HFFc6 (cell line): ENCODE results near the gene ERO1A. TPM values are rescaled to one million over a fixed set of nuclear protein-coding genes. Genes with fewer than 3 reads are reported as not detected.

Experiments used
- DNase-seq: peaks from one replicate; pipeline ENCODE4 v3.0.0-alpha.2; 2018
- H3K27ac Mint-ChIP-seq: 2 replicates; pipeline ENCODE4 v1.8.0; 2020; ENCODE audit warnings: mild to moderate bottlenecking, mixed read lengths
- H3K27me3 Mint-ChIP-seq: 2 replicates; pipeline ENCODE4 v1.8.0; 2021; ENCODE audit warnings: mild to moderate bottlenecking, moderate library complexity, mixed read lengths; ENCODE audit not compliant: insufficient read depth
- H3K36me3 Mint-ChIP-seq: 2 replicates; pipeline ENCODE4 v1.8.0; 2021; ENCODE audit warnings: low read depth, mixed read lengths
- H3K4me1 Mint-ChIP-seq: 2 replicates; pipeline ENCODE4 v1.8.0; 2020; ENCODE audit warnings: low read depth, mixed read lengths
- H3K4me3 Mint-ChIP-seq: 2 replicates; pipeline ENCODE4 v1.8.0; 2020; ENCODE audit warnings: mild to moderate bottlenecking, moderate library complexity, mixed read lengths
- H3K9me3 Mint-ChIP-seq: 2 replicates; pipeline ENCODE4 v1.8.0; 2020; ENCODE audit warnings: mild to moderate bottlenecking, mixed read lengths
- CTCF ChIP-seq: fragments of 200-600 bp; sonication (generic); IDR thresholded peaks from 2 replicates; pipeline ENCODE4 v1.5.0; 2021; ENCODE audit warnings: antibody characterized with exemption, mild to moderate bottlenecking
- total RNA-seq, 6 experiments: library from RNA; stranded (reverse); fragmentation: NEBNext Ultra II Directional; extraction: Animal tissue kit (Norgen Biotek cat#: 25700); gene quantifications; 2 replicates in 1 of 6; 3 replicates in 5 of 6; pipeline ENCODE4 v1.2.3, GENCODE V29; 2021

Gene ERO1A
- total RNA-seq, 6 experiments from 2014 or later: 55.6 to 64.8 (median 59.6) TPM

GRCh38 chr14:52596861-52597260, 98.5 kb downstream of the ERO1A start:
- no peak for DNase-seq
- peaks cover 12% of the 10 kb centered on the region; the same call in 1 of the 2 replicates for H3K36me3 Mint-ChIP-seq
- no peak overlapping the region for H3K27ac Mint-ChIP-seq
- peaks cover 20% of the 10 kb centered on the region; the same call in 1 of the 2 replicates for H3K9me3 Mint-ChIP-seq
- no peak for TF ChIP-seq CTCF
- peaks cover 15% of the 10 kb centered on the region for H3K27me3 Mint-ChIP-seq
- H3K4me1 Mint-ChIP-seq: no peaks in the 10 kb centered on the region
- H3K4me3 Mint-ChIP-seq: no peak overlapping the region

DNA sequence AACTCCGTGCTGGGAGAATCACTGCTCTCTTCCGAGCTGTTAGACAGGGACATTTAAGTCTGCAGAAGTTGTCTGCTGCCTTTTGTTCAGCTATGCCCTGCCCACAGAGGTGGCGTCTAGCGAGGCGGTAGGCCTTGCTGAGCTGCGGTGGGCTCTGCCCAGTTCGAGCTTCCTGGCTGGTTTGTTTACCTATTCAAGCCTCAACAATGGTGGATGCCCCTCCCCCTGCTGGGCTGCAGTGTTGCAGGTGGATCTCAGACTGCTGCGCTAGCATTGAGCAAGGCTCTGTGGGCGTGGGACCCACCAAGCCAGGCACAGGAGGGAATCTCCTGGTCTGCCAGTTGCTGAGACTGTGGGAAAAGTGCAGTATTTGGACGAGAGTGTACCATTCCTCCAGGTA, 99.0 kb downstream of the ERO1A start:
- DNase-seq: no peak
- Mint-ChIP-seq H3K4me3 (no peak overlapping the region), H3K36me3 (peaks cover 12% of the 10 kb centered on the region; the same call in 1 of the 2 replicates), H3K27ac (no peak overlapping the region), H3K27me3 (peaks cover 15% of the 10 kb centered on the region), H3K9me3 (peaks cover 20% of the 10 kb centered on the region; the same call in 1 of the 2 replicates), H3K4me1 (no peaks in the 10 kb centered on the region)
- no peak for TF ChIP-seq CTCF

GRCh38 chr14:52590318-52590717, 105.0 kb downstream of the ERO1A start:
- Mint-ChIP-seq H3K36me3 (peaks cover 9% of the 10 kb centered on the region; the same call in 1 of the 2 replicates), H3K4me3 (no peak overlapping the region), H3K9me3 (peaks cover 17% of the 10 kb centered on the region; the same call in 1 of the 2 replicates), H3K27ac (no peak overlapping the region), H3K4me1 (no peaks in the 10 kb centered on the region), H3K27me3 (peaks cover 16% of the 10 kb centered on the region)
- TF ChIP-seq CTCF: no peak
- DNase-seq: no peak

Other genes with a start within 250 kb of the ERO1A start
- 1 to 10 TPM; 1.5 to 2.2 (median 1.8) TPM for gene TXNDC16, start 143.1 kb downstream of the ERO1A start, total RNA-seq
- 1 to 10 TPM in 2 of 6 experiments, under 1 TPM in 4; 0.73 to 1.1 (median 0.82) TPM for gene GPR137C, start 142.7 kb downstream of the ERO1A start, total RNA-seq
- gene PSMC6, start 11.6 kb upstream of the ERO1A start, total RNA-seq: 100 to 1,000 TPM in 3 of 6 experiments, 10 to 100 TPM in 3; 78.9 to 110 (median 95.3) TPM
- gene STYX, start 34.6 kb upstream of the ERO1A start, total RNA-seq: 10 to 100 TPM; 19.3 to 24.7 (median 22.8) TPM
- gene GNPNAT1, start 96.0 kb upstream of the ERO1A start, total RNA-seq: 10 to 100 TPM; 43.1 to 53.6 (median 47.2) TPM